Right lobe of liver (tissue), 6 donors: ENCODE measurements around the gene USH1G. TPM values are rescaled to one million over a fixed set of nuclear protein-coding genes. Genes with fewer than 3 reads are reported as not detected.

Experiments
- ATAC-seq, 4 donors: fragments of 200-7000 bp; cut with Tn5 transposase; one replicate each; pipeline ENCODE4 v1.9.1; 2020; ENCODE audit warnings: mild to moderate bottlenecking in 4 of 4, moderate library complexity in 4 of 4
- DNase-seq, 3 donors: peaks; one replicate each; pipeline ENCODE4 v3.0.0-alpha.2; 2020
- H3K27ac ChIP-seq, 3 donors: fragments of 200-600 bp; one replicate each; pipeline ENCODE4 v1.8.0; 2022
- H3K27me3 ChIP-seq, 2 donors: fragments of 200-600 bp; one replicate each; pipeline ENCODE4 v1.8.0; 2022
- H3K36me3 ChIP-seq, 4 donors: fragments of 200-600 bp; sonication (generic) in 1 of 4; one replicate each; pipeline versions ENCODE4 v1.5.1 to v1.8.0; 2017 to 2022; ENCODE audit warnings: control low read depth in 1 of 4
- H3K4me1 ChIP-seq, 4 donors: fragments of 200-600 bp; sonication (generic) in 1 of 4; one replicate each; pipeline versions ENCODE4 v1.5.1 to v1.8.0; 2017 to 2022; ENCODE audit warnings: control low read depth in 1 of 4
- H3K4me3 ChIP-seq, 3 donors: fragments of 200-600 bp; one replicate each; pipeline ENCODE4 v1.8.0; 2022
- H3K9me3 ChIP-seq, 4 donors: fragments of 200-600 bp; sonication (generic) in 1 of 4; one replicate each; pipeline versions ENCODE4 v1.5.1 to v1.8.0; 2017 to 2022; ENCODE audit warnings: control low read depth in 1 of 4
- POLR2A ChIP-seq: fragments of 450-650 bp; IDR thresholded peaks from one replicate; pipeline ENCODE4 v1.6.1; 2017; ENCODE audit warnings: antibody characterized with exemption, mild to moderate bottlenecking
- whole genome bisulfite sequencing: methylation state at CpG from one replicate; pipeline ENCODE4 v1.1.6; 2018; ENCODE audit warnings: low coverage, low lambda C conversion rate; ENCODE audit not compliant: insufficient coverage; ENCODE audit errors: missing lambda C conversion rate; 5-methylcytosine and 5-hydroxymethylcytosine counted together
- intact Hi-C, 2 donors: fragments of 100-400 bp; cut with DNase I; formaldehyde crosslinking; loops; one replicate each; pipeline versions ENCODE4 v1.11.2 to v1.14.1; 2022
- total RNA-seq, 6 experiments: library from RNA; depleted of rRNA in 2 of 6; stranded (reverse); fragments of >200 nt in 2 of 6; fragmentation: NEBNext Ultra II Directional in 3 of 6; extraction: Animal tissue kit (Norgen Biotek cat#: 25700) in 3 of 6; gene quantifications; one replicate each; pipeline versions ENCODE4 v1.1.0 to v1.2.4, GENCODE V29; 2016 to 2023
- TF ChIP-seq, protein P1 (sequence below), 4 donors: fragments of 200-600 bp in 3 of 4; fragments of 450-650 bp in 1 of 4; IDR thresholded peaks; one replicate each; pipeline versions ENCODE4 v1.5.1 to v1.8.0; 2016 to 2022; ENCODE audit warnings: antibody characterized with exemption in 4 of 4, mild to moderate bottlenecking in 2 of 4
- donor health status: DM: no; HTN: yes; CAD: no.
- donor health status: DM: no; HTN: no; CAD: no.
- donor health status: DM: no; HTN: no; CAD: no.
- donor health status: DM: no; HTN: yes; CAD: no.
- donor health status: DM: no; HTN: yes; CAD: no.

USH1G gene
- total RNA-seq, 6 experiments from 2014 or later, result not detected

DNA sequence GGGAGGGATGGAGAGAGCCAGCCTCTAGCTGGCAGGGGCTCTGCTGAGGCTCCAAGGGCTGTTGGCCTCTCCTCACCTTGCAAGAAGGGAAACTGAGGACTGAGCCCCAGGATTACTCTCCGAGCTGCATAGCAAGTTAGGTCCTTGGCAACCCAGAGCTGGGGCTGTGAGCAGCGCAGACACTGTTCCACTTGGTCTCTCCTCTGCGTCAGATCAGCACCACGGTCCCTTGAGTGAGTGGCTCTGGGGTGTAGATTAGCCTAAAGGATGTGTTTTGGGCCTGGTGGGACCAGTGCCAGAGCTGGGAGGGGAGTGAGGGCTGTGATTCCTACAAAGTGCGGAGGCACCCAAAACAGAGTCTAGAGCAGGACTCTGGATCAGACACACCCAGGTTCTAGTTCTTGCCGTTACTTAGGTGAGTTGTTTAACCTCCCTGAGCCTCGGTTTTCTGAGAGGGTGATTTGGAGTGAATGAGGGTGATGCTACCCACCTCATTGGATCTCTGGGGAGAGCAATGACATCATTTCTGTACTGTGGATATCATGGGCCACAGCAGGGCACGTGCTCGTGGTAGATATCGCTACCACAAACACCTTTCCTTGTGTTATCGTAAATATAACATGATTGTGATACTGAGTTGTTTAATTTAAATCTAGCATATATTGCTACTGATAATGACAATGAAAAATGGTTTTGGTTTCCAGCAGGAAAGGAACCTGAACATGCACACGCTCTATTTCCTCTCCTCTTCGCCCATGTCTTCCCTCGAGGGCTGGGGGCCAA lies 21.5 kb downstream of the USH1G start:
- H3K27me3 ChIP-seq, result no peaks in the 10 kb centered on the region
- intact Hi-C loops, result no loop called here
- no peak overlapping the region for H3K27ac ChIP-seq
- 38% methylated on average over 9 of the region's 14 CpGs for WGBS
- H3K36me3 ChIP-seq, result no peaks in the 10 kb centered on the region
- no peaks in the 10 kb centered on the region for H3K4me1 ChIP-seq
- H3K9me3 ChIP-seq, result no peaks in the 10 kb centered on the region
- no peak overlapping the region for H3K4me3 ChIP-seq
- TF ChIP-seq, protein P1, sequence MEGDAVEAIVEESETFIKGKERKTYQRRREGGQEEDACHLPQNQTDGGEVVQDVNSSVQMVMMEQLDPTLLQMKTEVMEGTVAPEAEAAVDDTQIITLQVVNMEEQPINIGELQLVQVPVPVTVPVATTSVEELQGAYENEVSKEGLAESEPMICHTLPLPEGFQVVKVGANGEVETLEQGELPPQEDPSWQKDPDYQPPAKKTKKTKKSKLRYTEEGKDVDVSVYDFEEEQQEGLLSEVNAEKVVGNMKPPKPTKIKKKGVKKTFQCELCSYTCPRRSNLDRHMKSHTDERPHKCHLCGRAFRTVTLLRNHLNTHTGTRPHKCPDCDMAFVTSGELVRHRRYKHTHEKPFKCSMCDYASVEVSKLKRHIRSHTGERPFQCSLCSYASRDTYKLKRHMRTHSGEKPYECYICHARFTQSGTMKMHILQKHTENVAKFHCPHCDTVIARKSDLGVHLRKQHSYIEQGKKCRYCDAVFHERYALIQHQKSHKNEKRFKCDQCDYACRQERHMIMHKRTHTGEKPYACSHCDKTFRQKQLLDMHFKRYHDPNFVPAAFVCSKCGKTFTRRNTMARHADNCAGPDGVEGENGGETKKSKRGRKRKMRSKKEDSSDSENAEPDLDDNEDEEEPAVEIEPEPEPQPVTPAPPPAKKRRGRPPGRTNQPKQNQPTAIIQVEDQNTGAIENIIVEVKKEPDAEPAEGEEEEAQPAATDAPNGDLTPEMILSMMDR (IDR thresholded peaks at IDR 0.05), result no peak
- no peak for TF ChIP-seq POLR2A
- no peak for DNase-seq
- no peak for ATAC-seq

DNA sequence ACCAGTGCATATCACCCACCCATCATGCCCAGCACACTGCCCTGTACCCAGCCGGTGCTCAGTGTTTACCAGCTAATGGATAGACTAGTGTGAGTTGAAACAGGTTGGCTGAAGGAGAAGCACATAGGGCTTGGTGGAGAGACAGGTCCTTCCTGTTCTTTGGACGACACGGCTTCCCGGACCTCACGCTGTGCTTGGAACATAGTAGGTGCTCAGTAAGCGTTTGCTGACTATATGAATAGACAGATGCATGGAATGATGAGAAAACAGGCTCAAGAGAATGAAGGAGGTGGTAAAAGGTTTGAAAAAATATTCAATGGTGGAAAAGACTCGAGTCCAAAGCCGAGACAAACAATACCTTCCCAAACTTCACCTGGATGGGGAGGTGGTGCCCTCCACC lies 22.8 kb downstream of the USH1G start:
- no peak for ATAC-seq

DNA sequence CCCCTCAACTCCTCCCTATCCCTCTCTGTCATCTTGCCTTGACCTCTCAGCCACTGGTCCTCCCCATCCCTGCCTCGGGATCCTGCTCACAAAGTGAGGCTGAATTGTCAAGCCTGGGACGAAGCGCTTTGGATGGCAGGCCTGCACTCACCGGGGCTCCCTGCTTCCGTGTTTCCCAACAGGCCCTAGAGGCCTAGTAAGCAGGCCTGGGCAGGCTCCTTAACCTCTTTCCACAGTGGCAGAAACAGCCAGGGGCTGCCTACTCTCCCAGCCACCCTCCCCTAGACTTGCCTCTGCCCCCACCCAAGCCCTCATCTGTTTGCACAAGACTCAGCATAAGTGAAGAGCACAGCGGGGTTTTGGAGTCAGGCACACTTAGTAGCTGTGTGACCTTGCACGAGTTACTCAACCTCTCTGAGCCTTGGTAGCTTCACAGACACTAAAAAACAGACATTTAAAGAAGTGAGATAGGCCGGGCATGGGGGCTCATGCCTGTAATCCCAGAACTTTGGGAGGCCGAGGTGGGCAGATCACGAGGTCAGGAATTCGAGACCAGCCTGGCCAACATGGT lies 24.6 kb downstream of the USH1G start:
- H3K36me3 ChIP-seq, result no peaks in the 10 kb centered on the region
- WGBS, result 96% methylated on average over 5 of the region's 11 CpGs
- intact Hi-C loops, result no loop called here
- ATAC-seq (no peak), DNase-seq (no peak)
- TF ChIP-seq POLR2A, result no peak
- TF ChIP-seq, protein P1 (IDR thresholded peaks at IDR 0.05), result no peak
- H3K27ac ChIP-seq, result no peak overlapping the region
- H3K27me3 ChIP-seq, result no peaks in the 10 kb centered on the region
- H3K9me3 ChIP-seq, result no peaks in the 10 kb centered on the region
- no peak overlapping the region for H3K4me3 ChIP-seq
- no peaks in the 10 kb centered on the region for H3K4me1 ChIP-seq

More for the DNA sequence above, 22.8 kb downstream of the USH1G start:
- H3K4me1 ChIP-seq, result no peaks in the 10 kb centered on the region
- intact Hi-C loops, result no loop called here
- no peak overlapping the region for H3K4me3 ChIP-seq
- WGBS, result 67% methylated on average over 8 of the region's 8 CpGs
- no peak for DNase-seq
- TF ChIP-seq, protein P1 (IDR thresholded peaks at IDR 0.05), result no peak
- no peak for TF ChIP-seq POLR2A
- no peaks in the 10 kb centered on the region for H3K36me3 ChIP-seq
- H3K27ac ChIP-seq, result no peak overlapping the region
- no peaks in the 10 kb centered on the region for H3K9me3 ChIP-seq
- no peaks in the 10 kb centered on the region for H3K27me3 ChIP-seq

DNA sequence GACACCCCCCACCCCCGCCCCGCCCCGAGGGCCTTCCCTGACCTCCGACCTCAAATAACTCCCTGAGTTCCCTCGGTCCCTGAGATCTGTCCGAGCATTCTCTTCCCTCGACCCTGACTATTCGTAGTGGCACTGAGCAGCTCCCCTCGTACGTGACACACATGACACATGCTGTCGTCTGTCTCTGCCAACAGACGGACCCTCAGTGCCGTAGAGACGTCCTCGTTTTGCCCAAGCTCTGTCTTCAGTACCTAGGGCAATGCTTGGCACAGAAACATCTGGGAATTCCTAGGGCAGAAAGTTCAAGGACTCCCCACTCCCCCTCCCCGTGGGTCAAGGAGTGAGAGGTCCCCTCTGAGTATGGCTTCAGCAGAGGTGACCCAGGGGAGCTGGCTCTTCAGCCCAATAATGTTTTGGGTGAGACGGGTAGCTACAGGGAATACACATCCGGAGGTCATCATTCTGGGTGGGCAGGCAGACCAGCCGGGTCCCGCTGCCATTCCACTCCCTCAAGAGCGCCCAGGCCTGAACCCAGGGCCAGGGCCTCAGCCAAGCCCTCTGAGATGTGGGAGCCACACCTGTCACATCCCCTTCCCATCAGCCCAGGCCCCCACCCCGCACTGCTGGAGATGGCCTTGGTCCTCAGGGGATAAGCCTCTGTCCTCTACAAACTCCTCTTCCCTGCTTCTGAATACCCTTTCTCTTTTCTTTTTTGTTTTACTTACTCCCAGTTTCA lies 29.0 kb downstream of the USH1G start:
- no peaks in the 10 kb centered on the region for H3K36me3 ChIP-seq
- peak overlapping the region in 1 of 3 donors; percentile 64 for H3K27ac ChIP-seq
- no peaks in the 10 kb centered on the region for H3K4me1 ChIP-seq
- ATAC-seq (peak; percentile 4 to 31 (median 10)), DNase-seq (no peak)
- 27% methylated on average over 5 of the region's 22 CpGs for WGBS
- H3K9me3 ChIP-seq, result no peaks in the 10 kb centered on the region
- no peaks in the 10 kb centered on the region for H3K27me3 ChIP-seq
- intact Hi-C loops, result no loop called here
- TF ChIP-seq, protein P1 (IDR thresholded peaks at IDR 0.05), result no peak
- no peak for TF ChIP-seq POLR2A
- peak overlapping the region; percentile 40 to 56 (median 54) for H3K4me3 ChIP-seq
